Nephron (organoid): ENCODE measurements around the gene OSBPL10.

Experiments
- H3K27ac Mint-ChIP-seq, 3 experiments: 2 replicates each; pipeline ENCODE4 v1.8.0; 2020; ENCODE audit warnings: mixed read lengths in 3 of 3, mild to moderate bottlenecking in 2 of 3, moderate library complexity in 1 of 3
- H3K27me3 Mint-ChIP-seq: 2 replicates; pipeline ENCODE4 v1.8.0; 2021; ENCODE audit warnings: low read depth, mild to moderate bottlenecking, moderate library complexity, mixed read lengths
- H3K36me3 Mint-ChIP-seq: 2 replicates; pipeline ENCODE4 v1.8.0; 2020; ENCODE audit warnings: low read depth, mixed read lengths
- H3K4me1 Mint-ChIP-seq: 2 replicates; pipeline ENCODE4 v1.8.0; 2020; ENCODE audit warnings: mixed read lengths
- H3K4me3 Mint-ChIP-seq, 3 experiments: 2 replicates each; pipeline ENCODE4 v1.8.0; 2020; ENCODE audit warnings: mild to moderate bottlenecking in 3 of 3, mixed read lengths in 3 of 3, moderate library complexity in 2 of 3
- H3K9me3 Mint-ChIP-seq: 2 replicates; pipeline ENCODE4 v1.8.0; 2020; ENCODE audit warnings: mixed read lengths
- CTCF ChIP-seq, 3 experiments: fragments of 200-600 bp; sonication (generic); IDR thresholded peaks; one replicate each; pipeline ENCODE4 v1.5.0; 2021; ENCODE audit warnings: antibody characterized with exemption in 3 of 3; ENCODE audit not compliant: unreplicated experiment in 3 of 3

The OSBPL10 gene

GRCh38 chr3:31903686-31904431, 77.2 kb downstream of the OSBPL10 start:
- no peak for TF ChIP-seq CTCF (IDR thresholded peaks at IDR 0.05; ENCODE audit: unreplicated experiment in 3 of 3)
- H3K9me3 Mint-ChIP-seq, result no peaks in the 10 kb centered on the region

GRCh38 chr3:31900583-31900982, 80.5 kb downstream of the OSBPL10 start:
- H3K27me3 Mint-ChIP-seq, result no peaks in the 10 kb centered on the region

More at GRCh38 chr3:31903686-31904431, 77.2 kb downstream of the OSBPL10 start:
- Mint-ChIP-seq H3K27me3 (no peaks in the 10 kb centered on the region), H3K4me1 (peaks cover 38% of the 10 kb centered on the region), H3K27ac (peak overlapping the region; percentile 63 to 91 (median 70)), H3K4me3 (no peak overlapping the region), H3K36me3 (no peaks in the 10 kb centered on the region)

GRCh38 chr3:31896648-31897433, 84.2 kb downstream of the OSBPL10 start:
- Mint-ChIP-seq H3K4me3 (no peak overlapping the region), H3K4me1 (peaks cover 21% of the 10 kb centered on the region)

More at GRCh38 chr3:31900583-31900982, 80.5 kb downstream of the OSBPL10 start:
- Mint-ChIP-seq H3K9me3 (no peaks in the 10 kb centered on the region), H3K27ac (peak overlapping the region in 1 of 3 experiments; percentile 45), H3K4me1 (peaks cover 20% of the 10 kb centered on the region), H3K4me3 (no peak overlapping the region), H3K36me3 (no peaks in the 10 kb centered on the region)
- no peak for TF ChIP-seq CTCF (IDR thresholded peaks at IDR 0.05; ENCODE audit: unreplicated experiment in 3 of 3)

GRCh38 chr3:31896026-31896425, 85.0 kb downstream of the OSBPL10 start:
- Mint-ChIP-seq H3K27ac (no peak overlapping the region), H3K27me3 (no peaks in the 10 kb centered on the region), H3K4me3 (no peak overlapping the region), H3K4me1 (peaks cover 27% of the 10 kb centered on the region), H3K36me3 (no peaks in the 10 kb centered on the region), H3K9me3 (no peaks in the 10 kb centered on the region)
- no peak for TF ChIP-seq CTCF (IDR thresholded peaks at IDR 0.05; ENCODE audit: unreplicated experiment in 3 of 3)

More at GRCh38 chr3:31896648-31897433, 84.2 kb downstream of the OSBPL10 start:
- H3K9me3 Mint-ChIP-seq, result no peaks in the 10 kb centered on the region
- no peaks in the 10 kb centered on the region for H3K27me3 Mint-ChIP-seq
- H3K27ac Mint-ChIP-seq, result peak overlapping the region in 1 of 3 experiments; percentile 31
- no peak for TF ChIP-seq CTCF (IDR thresholded peaks at IDR 0.05; ENCODE audit: unreplicated experiment in 3 of 3)
- H3K36me3 Mint-ChIP-seq, result no peaks in the 10 kb centered on the region

GRCh38 chr3:31895471-31895870, 85.6 kb downstream of the OSBPL10 start:
- Mint-ChIP-seq H3K27ac (no peak overlapping the region), H3K27me3 (peaks cover under 1% of the 10 kb centered on the region), H3K36me3 (no peaks in the 10 kb centered on the region), H3K4me1 (peaks cover 25% of the 10 kb centered on the region), H3K9me3 (no peaks in the 10 kb centered on the region), H3K4me3 (no peak overlapping the region)
- TF ChIP-seq CTCF (IDR thresholded peaks at IDR 0.05; ENCODE audit: unreplicated experiment in 3 of 3), result no peak
